HG03060 (cell line): Measurements from ENCODE around the gene PDGFC.
"Not testable (repeated sequence)": the region's sequence is repeated elsewhere in the genome, so short reads cannot be mapped to it uniquely, and the experiment has no call there.

Source experiments
- ATAC-seq: cut with Tn5 transposase; IDR thresholded peaks from one replicate; pipeline ENCODE4 v1.9.1; 2021; ENCODE audit warnings: low read depth, moderate number of reproducible peaks; ENCODE audit not compliant: unreplicated experiment

PDGFC gene

GRCh38 chr4:156953001-156953400 lies 18.6 kb downstream of the PDGFC start:
- no peak for ATAC-seq

GRCh38 chr4:156952078-156952759 lies 19.4 kb downstream of the PDGFC start:
- ATAC-seq, result no peak

- ATAC-seq, result no peak
These were observed 20.7 kb downstream of the PDGFC start for GRCh38 chr4:156950948-156951347.

GRCh38 chr4:156950090-156950489 lies 21.5 kb downstream of the PDGFC start:
- no peak for ATAC-seq

DNA sequence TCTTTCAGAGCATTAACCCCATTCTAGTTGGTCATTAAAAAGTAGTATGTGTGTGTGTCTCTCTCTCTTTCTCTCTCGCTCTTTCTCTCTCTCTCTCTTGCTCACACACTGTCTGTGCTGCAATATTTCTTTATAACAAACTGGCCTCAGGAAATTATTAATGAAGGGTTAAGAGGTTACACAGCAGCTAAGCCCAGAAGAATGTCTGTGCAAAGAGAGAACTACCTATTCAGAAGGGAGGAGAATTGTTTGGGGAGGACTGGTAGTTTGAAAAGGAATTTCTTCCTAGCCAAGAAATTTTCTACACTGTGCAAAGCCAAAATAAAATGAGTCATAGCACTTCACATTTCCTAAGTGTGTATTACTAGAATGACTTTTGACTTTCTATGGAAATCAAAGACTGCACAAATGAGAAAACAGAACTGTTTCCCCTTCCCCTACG lies 22.2 kb downstream of the PDGFC start:
- ATAC-seq, result no peak

DNA sequence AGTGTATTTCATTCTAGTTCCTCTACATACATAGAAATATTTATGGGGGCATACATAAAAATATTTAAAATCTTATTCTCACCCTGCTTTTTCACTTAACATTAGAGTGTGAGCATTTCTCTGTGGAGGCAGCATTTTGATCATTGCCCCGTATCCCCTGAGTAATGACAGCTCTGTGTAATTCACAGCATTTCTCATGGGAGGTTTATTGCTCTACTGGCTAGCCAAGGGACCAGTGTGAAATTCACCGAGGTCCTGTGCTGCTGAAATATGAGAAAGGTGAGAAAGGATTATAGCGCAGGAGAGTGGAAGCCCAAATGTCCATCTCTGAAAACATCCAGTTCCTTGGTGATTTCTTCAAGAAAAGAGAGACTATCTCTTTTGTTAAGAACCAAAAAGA lies 22.9 kb downstream of the PDGFC start:
- no peak for ATAC-seq

DNA sequence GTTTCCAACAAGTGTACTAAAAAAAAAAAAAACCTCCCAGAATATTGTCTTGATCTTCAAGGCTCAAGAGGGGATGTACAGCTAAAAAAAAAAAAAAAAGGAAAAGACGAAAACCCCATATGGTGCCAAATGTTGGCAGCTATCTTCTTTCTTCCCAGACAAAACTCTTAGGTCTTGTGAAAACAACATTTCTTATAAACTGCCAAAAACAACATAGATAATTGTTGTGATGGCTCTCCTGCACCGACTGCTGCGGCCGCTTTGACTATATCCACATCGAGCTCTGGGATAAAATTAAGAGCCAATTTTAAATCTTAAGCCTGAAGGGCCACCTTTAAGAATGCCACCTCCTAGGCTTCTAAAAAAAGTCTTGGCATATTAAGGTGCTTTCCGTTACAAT lies 23.5 kb downstream of the PDGFC start:
- no peak for ATAC-seq

GRCh38 chr4:156946516-156947424 lies 24.8 kb downstream of the PDGFC start:
- ATAC-seq, result no peak

GRCh38 chr4:156945532-156945931 lies 26.1 kb downstream of the PDGFC start:
- ATAC-seq, result no peak

DNA sequence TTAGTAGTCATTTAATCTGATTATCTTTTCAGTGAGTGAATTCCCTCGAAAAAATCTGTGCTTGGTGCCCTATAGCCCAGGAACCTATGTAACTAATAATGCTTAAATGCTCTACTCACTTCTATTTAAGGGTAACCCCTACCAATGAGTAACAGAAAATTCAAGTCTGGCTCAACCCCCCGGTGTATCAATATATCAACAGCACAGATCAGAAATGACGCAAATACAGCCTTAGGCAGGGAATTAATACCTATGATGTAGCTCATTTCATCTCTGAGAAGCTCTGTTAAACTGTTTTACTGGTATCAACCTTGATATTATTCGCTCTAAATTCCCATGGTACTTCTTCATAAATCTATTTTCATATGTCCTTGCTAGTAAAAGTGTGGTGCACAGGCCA lies 28.6 kb downstream of the PDGFC start:
- ATAC-seq, result no peak

GRCh38 chr4:156941940-156942548 lies 29.6 kb downstream of the PDGFC start:
- no peak for ATAC-seq

DNA sequence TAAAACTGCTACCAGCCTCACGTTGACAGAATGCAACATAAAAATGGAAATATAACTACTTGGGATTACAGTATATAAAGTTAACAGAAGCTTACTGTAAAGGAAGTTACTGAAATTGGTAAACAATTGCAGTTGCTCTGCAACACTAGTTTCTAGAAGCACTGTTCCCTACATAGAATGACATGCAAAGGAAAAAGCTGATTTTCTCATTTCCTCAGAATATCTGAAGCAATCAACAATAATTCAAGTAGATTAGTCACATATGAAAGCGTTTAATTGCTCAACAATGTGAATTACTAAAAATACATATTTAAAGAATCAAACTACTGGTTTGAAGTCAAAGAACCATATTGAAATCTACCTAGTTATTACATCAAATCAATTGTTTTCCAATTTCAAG lies 31.8 kb downstream of the PDGFC start:
- no peak for ATAC-seq

DNA sequence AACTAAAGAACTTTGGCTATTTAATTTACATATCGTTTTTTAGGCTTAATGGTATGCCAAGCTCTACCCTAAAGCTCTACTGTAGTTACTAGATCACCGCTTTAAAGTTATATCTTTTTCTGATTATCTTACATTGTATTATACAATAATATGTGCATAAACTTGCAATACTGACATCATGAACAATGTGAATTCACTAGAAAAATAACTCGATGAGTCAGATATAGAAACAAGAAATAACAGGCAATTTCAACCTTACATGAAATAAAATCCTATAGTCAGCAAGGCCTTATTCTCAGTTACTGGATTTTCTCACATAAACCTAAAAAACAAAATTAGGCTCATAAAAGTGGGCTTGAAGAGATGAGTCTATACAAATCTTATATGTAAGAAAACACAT lies 32.5 kb downstream of the PDGFC start:
- no peak for ATAC-seq

GRCh38 chr4:156934259-156934635 lies 37.4 kb downstream of the PDGFC start:
- no peak for ATAC-seq

- ATAC-seq, result no peak
These were observed 37.9 kb downstream of the PDGFC start for GRCh38 chr4:156933633-156934258.

DNA sequence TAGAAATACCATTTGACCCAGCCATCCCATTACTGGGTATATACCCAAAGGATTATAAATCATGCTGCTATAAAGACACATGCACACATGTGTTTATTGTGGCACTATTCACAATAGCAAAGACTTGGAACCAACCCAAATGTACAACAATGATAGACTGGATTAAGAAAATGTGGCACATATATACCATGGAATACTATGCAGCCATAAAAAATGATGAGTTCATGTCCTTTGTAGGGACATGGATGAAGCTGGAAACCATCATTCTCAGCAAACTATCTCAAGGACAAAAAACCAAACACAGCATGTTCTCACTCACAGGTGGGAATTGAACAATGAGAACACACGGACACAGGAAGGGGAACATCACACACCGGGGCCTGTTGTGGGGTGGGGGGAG lies 39.2 kb downstream of the PDGFC start:
- not testable (repeated sequence) for ATAC-seq

- ATAC-seq, result no peak
These were observed 40.3 kb downstream of the PDGFC start for GRCh38 chr4:156931267-156931666.

DNA sequence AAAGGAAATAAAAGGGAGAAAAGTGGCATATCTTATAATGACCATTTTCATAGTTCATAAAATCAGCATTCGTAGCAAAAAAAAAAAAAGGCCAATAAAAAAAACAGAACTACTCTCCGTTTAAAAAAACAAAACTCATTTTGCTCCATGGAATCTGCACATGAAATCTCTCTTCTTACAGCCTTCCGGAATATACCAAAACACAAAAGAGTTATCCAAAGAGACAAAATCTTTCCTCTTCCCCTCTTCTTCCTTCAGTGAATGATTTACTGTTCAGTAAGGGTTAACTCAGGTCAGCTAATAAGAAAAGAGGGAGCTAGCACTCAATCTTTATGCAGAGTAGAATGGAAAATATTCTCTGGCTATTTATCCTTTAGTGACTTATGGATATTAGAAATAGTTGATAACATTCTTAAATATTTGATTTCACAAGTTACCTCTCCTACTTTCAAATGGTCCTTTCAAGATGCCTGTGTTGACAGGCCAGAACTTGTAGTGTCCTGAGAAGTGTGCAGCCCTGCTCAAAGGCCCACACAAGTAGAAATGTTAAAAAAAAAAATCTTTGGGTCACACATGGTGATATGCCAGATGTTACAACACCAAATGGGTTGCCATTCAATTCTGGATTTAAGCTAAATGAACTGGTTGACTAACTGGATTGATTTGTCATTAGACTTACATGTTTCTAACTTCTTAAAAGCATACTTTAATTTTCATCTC lies 42.1 kb downstream of the PDGFC start:
- ATAC-seq, result no peak

DNA sequence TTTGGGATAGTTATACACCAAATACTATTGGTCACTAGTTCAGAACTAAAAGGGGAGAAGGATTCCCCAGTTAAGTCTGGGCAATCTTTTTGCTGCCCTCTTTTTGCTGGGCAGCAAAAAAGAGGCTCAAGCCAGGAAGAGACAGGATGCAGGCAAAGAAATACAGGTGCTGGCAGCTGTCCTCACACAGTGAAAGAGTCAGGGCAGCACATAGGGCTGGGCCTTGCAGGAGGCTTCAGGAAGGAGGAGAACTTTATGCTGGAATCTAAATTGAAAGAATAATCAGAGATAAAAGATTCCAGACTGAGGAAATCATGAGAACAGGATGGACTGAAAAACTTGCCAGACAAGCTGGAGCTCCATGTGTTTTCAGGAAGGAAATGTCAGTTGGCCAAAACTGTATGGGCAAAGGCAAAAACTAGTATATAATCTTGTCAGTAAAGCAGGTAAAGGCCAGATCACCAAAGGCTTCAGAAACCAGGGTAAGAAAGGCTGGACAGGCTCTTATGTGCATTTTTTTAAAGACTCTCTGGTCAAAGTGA lies 46.8 kb downstream of the PDGFC start:
- no peak for ATAC-seq

DNA sequence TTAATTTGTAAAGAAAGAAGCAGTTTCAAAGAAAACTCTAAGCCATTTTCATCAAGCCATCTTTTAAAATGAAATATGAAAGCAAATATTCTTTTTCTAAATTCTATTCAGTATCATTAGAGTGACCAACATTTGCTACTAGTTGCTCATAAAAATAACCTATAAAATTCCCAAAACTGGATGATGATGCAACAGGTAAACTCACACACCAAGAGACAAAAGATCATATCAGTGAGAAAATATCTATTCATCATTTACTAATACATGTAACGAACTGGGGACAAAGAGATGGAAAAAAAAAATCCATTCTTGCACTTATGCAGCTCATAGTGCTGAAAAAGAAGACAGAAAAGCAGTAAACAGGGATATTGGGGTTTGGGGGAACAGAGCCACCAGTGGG lies 48.1 kb downstream of the PDGFC start:
- no peak for ATAC-seq
